Right renal cortex interstitium (tissue), 3 donors: ENCODE data around the gene MLLT10. TPM values are rescaled to one million over a fixed set of nuclear protein-coding genes. Genes with fewer than 3 reads are reported as not detected.

Source experiments
- DNase-seq, 3 donors: peaks; one replicate each; pipeline ENCODE4 v3.0.0-alpha.2; 2013; ENCODE audit warnings: low read depth in 3 of 3, low spot score in 2 of 3
- polyA plus RNA-seq, 3 donors: library from polyadenylated mRNA; unstranded; fragments of 120-200 nt; gene quantifications; one replicate each; pipeline ENCODE4 v1.2.1, GENCODE V29; 2013; ENCODE audit not compliant: insufficient read length in 3 of 3

The MLLT10 gene
- polyA plus RNA-seq, 3 donors: 46.6 to 51.1 (median 49.0) TPM

DNA sequence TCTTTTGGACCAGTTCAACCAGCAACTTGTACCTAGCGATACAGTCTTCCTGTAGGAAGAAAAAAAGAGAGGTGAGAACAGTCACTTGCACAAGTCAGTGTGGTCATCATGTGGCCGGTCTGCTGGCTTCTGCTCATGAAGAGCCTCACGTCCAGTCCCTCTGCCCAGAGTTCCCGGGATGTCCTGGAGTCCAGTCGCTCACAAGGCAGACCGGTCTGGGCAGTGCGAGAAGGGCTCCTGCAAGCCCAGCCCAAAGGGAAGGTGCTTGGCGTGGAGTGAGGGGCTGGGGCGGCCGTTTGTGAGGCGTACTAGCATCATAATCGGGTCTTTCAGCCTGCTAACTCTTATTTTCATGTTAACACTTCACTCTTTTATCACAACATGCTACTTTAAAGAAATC, 222.7 kb downstream of the MLLT10 start:
- no peak for DNase-seq

DNA sequence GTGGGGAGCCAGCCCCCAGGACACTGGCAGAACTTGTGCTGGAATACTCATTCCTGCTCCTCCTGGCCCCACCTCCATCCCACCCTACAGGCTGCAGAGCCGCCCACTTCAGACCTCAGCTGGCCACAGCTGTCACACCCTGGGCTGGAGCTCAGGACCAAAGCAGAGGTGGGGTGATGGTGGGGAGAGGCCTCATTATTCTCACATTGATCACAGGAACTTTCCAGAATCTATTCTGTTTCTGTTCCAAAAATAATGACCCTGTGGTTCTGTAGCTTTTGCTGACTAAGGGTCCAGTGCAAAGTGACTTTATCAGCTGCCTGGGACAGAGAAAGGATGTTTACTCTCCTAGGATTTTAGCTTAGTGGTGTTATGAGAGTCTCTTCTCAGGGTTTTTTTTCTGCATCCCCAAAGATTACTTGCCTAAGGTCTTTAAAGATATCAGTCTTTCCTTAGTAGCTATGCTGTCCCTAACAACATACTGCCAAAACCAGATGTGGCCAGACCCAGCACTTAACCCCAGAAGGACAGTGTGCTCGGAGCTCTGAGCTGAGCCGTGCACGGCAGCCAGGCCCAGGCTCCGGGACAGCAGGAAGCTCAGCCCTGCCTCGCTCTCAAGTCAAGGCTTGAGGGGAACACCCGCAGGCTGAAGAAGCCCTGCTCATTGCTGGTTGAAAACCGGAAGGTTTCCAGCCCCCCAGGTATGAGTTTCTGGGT, 223.3 kb downstream of the MLLT10 start:
- DNase-seq: no peak

DNA sequence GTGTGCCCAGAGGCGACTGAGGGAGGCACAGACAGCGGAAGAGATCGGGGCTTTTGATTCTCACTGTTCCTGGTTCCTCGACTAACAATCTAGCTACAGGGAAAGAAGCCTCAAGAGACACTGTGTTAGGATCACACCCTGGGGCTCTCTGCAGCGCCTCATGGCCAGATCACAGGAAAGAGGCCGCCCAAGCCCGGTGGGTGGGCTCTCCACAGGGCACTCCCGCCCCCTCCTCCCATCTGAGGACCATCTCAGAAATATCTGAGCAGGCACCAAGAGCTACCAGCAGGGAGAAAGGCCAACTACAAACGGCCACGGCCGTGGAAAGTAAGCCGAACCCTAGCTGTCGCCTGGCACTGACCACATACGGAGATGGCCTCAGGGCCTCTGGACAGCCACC, 224.2 kb downstream of the MLLT10 start:
- DNase-seq: no peak

DNA sequence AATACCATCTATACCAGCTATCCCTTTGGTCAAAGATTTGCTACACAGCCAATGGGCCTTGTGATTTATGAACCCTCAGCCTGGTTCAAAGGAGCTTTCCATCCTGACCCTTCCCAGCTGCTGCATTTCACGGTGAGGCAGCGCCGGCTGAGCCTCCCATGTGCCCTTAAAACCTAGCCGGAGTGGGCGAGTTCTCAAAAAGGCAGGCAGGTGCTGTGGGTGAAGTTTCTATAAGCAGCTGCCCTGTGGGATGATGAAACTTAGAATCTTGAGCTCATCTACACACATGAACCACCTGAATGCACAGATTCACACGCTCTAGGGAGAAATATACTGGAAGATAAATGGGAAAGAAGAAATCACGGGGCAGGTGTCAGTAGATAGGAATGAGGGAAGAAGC, 224.7 kb downstream of the MLLT10 start:
- no peak for DNase-seq

DNA sequence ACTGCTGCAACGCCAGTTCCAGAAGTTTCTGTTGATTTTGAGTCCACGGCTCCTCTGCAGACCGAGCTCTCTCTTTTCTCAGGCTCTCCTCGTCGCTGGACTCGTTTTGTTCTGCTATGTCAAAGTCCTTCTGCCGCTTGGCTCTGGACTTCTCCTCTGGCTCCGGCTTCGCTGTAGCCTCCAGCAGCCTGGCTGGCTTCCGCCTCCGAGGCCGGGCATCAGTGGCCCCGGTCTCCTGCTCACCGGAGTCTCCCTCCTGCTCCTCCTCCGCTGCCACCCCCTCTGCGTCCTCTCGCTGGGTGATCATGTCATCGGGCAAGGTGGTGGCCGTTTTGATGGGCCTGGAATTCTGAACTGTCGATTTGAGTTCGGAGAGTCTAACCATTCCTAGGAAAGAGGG, 225.2 kb downstream of the MLLT10 start:
- no peak for DNase-seq

DNA sequence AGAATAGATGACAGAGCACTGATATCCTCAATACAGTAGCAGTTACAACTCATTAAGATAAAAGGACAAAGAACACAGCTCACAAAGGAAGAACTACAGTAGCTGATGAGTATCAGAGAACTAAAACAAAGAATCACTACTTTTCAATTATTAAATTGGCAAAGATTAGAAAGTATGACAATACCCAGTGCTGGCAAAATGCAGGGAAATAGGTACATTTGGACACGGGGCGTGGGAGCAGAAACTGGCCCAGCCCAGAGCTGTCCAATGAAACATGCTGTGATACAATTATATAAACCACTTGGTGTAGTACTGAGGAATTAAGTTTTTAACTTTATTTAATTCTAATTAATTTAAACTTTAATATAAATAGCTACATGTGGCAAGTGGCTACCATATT, 226.3 kb downstream of the MLLT10 start:
- no peak for DNase-seq

DNA sequence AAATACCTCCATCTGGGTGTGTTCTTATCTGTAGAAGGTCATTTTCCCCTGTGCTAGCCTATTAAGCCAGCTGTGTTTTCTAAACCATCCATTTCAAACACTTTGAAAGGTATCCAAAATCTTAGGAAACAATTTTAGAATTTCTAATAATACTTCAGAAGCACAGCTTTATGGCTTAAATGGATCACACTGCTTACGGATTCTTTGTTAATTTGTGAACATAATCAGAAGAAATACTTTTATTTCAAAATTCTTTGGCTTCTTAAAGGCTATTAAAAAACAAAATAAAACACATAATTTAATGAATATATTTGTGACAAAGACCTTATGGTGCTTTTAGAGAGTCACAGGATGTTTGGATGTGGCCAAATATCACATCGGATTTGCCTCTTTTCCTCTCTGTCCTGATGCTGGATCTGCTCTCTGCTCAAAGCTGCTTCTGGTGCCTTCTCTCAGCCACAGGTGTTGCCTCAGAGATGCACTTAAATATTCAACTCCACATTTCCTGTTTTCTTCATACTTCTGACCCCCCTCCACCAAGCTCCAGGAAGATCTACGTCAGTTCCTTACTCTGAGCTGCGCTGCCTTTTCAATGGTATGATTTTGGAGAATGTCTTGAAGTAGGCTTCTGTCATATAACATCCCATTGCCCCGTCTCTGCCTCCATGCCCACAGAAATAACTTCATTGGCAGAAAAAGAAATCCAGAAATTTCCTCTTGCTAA, 230.6 kb downstream of the MLLT10 start:
- no peak for DNase-seq

DNA sequence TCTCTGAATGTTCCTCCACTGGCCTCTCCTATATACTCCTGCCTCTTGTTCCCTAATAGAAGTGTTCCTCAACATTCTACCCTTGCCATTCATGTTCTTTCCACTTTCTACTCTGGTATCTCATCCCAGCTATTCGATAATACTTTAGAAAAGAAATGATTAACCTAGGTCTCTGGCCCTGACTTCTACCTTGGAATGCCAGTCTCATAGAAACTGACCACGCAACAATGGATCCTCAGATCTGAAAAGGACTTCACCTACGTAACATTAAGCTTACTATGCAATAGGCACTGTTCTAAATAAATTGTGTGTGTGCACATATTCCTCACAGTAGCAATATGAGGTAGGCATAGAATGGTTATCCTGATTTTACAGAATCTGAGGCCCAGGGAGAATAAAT, 235.0 kb downstream of the MLLT10 start:
- no peak for DNase-seq

DNA sequence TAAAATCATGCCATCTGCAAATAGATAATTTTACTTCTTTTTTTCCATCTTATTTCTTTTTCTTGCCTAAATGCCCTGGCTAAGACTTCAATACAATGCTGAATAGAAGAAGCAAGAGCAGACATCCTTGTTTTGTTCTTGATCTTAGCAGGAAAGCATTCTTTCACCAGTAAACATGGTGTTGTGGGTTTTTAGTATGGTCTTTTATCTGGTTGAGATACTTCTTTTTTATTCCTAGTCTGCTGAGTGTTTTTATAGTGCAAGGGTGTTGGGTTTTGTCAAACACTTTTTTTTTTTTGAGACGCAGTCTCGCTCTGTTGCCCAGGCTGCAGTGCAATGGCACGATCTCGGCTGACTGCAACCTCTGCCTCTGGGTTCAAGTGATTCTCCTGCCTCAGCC, 237.2 kb downstream of the MLLT10 start:
- no peak for DNase-seq

DNA sequence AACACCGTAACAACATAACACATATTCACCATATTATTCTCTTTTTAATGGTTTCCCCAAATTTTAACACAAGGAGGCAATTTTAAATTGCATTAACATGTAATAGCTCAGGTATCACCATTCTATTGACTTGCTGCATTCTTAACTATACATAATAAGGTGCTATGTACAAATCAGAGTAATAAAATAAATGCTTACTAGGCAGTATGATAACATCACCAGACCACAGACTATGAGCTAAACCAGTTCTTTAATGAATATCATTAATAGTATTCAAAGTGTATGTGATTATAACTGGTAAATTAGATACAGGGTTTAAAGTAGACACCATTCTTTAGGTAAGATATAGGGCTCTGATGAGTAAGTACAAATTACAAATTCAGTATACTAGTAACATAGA, 242.9 kb downstream of the MLLT10 start:
- DNase-seq: no peak

DNA sequence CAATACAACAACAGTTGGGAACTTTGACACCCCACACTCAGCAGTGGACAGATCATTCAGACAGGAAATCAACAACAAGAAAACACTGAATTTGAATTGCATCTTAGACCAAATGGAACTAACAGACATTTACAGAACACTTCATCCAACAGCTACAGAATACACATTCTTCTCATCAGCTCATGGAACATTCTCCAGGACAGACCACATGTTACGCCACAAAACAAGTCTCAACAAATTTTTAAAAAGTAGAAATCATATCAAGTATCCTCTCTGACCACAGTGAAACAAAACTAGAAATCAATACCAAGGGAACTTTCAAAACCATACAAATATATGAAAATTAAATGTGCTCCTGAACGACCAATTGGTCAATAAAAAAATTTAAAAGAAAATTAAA, 257.2 kb downstream of the MLLT10 start:
- DNase-seq: no peak

Other genes starting within 250 kb of the MLLT10 start
- 10 to 100 TPM; 10.3 to 12.1 (median 10.3) TPM for gene SKIDA1, start 8.6 kb upstream of the MLLT10 start, polyA plus RNA-seq